RWPE2 (cell line): ENCODE measurements around the gene SALL4.

ENCODE experiments used
- ATAC-seq: fragments of 200-7000 bp; cut with Tn5 transposase; 3 replicates; pipeline ENCODE4 v1.9.1; 2021; ENCODE audit warnings: low read depth
- DNase-seq: peaks from one replicate; pipeline ENCODE4 v3.0.0-alpha.2; 2020; ENCODE audit warnings: low spot score
- H3K27ac ChIP-seq: fragments of 450-650 bp; 2 replicates; pipeline ENCODE4 v1.5.1; 2017; ENCODE audit warnings: mild to moderate bottlenecking; ENCODE audit not compliant: poor library complexity, severe bottlenecking
- H3K27me3 ChIP-seq: fragments of 250-450 bp; sonication (Bioruptor Pico); 2 replicates; pipeline ENCODE4 v1.5.1; 2021; ENCODE audit warnings: mild to moderate bottlenecking, moderate library complexity; ENCODE audit not compliant: insufficient read depth, poor library complexity, severe bottlenecking
- H3K36me3 ChIP-seq: fragments of 250-450 bp; sonication (Bioruptor Pico); 2 replicates; pipeline ENCODE4 v1.5.1; 2020; ENCODE audit warnings: low read depth, mild to moderate bottlenecking, moderate library complexity
- H3K4me1 ChIP-seq: fragments of 250-450 bp; sonication (Bioruptor Pico); 2 replicates; pipeline ENCODE4 v1.5.1; 2021; ENCODE audit warnings: mild to moderate bottlenecking, moderate library complexity; ENCODE audit not compliant: insufficient read depth, poor library complexity, severe bottlenecking
- H3K4me3 ChIP-seq: fragments of 250-450 bp; sonication (Bioruptor Pico); 2 replicates; pipeline ENCODE4 v1.5.1; 2021; ENCODE audit warnings: mild to moderate bottlenecking, moderate library complexity; ENCODE audit not compliant: severe bottlenecking
- H3K9me3 ChIP-seq: fragments of 250-450 bp; sonication (Bioruptor Pico); 2 replicates; pipeline ENCODE4 v1.5.1; 2021; ENCODE audit warnings: mild to moderate bottlenecking, moderate library complexity; ENCODE audit not compliant: severe bottlenecking
- CTCF ChIP-seq: fragments of 450-650 bp; IDR thresholded peaks from one replicate; pipeline ENCODE4 v1.5.1; 2017; ENCODE audit warnings: mild to moderate bottlenecking, moderate library complexity; ENCODE audit not compliant: poor library complexity, severe bottlenecking

Gene SALL4

GRCh38 chr20:51775241-51775640 is 27.1 kb downstream of the SALL4 start:
- Histone ChIP-seq H3K27me3 (no peaks in the 10 kb centered on the region), H3K36me3 (no peaks in the 10 kb centered on the region), H3K4me3 (no peak overlapping the region), H3K4me1 (no peaks in the 10 kb centered on the region), H3K9me3 (no peaks in the 10 kb centered on the region), H3K27ac (no peak overlapping the region)
- TF ChIP-seq CTCF = no peak
- DNase-seq = no peak
- no peak for ATAC-seq

GRCh38 chr20:51772236-51772635 is 30.1 kb downstream of the SALL4 start:
- Histone ChIP-seq H3K4me3 (no peak overlapping the region), H3K27me3 (no peaks in the 10 kb centered on the region), H3K27ac (no peak overlapping the region), H3K4me1 (no peaks in the 10 kb centered on the region), H3K36me3 (no peaks in the 10 kb centered on the region), H3K9me3 (no peaks in the 10 kb centered on the region)
- ATAC-seq (no peak), DNase-seq (no peak)
- no peak for TF ChIP-seq CTCF

GRCh38 chr20:51769976-51770615 is 32.2 kb downstream of the SALL4 start:
- DNase-seq (no peak), ATAC-seq (no peak)
- Histone ChIP-seq H3K4me3 (no peak overlapping the region), H3K27ac (no peak overlapping the region), H3K4me1 (peaks cover 8% of the 10 kb centered on the region), H3K9me3 (no peaks in the 10 kb centered on the region), H3K36me3 (no peaks in the 10 kb centered on the region), H3K27me3 (no peaks in the 10 kb centered on the region)
- no peak for TF ChIP-seq CTCF

GRCh38 chr20:51768759-51769517 is 33.4 kb downstream of the SALL4 start:
- Histone ChIP-seq H3K36me3 (no peaks in the 10 kb centered on the region), H3K4me3 (no peak overlapping the region), H3K4me1 (peaks cover 8% of the 10 kb centered on the region), H3K27me3 (no peaks in the 10 kb centered on the region), H3K27ac (no peak overlapping the region), H3K9me3 (no peaks in the 10 kb centered on the region)
- ATAC-seq = no peak
- DNase-seq = no peak
- no peak for TF ChIP-seq CTCF
